Thymus (tissue), 11 donors: ENCODE measurements around the gene PLAGL1. TPM values are rescaled to one million over a fixed set of nuclear protein-coding genes. Genes with fewer than 3 reads are reported as not detected.

Experiments
- DNase-seq, 9 donors: peaks; one replicate each; pipeline ENCODE4 v3.0.0-alpha.2; 2013; ENCODE audit warnings: low spot score in 9 of 9, low read depth in 6 of 9, missing footprints in 1 of 9
- H3K27ac ChIP-seq, 2 donors: one replicate each; pipeline ENCODE4 v1.5.1; 2013; ENCODE audit warnings: control low read depth in 1 of 2, low read depth in 1 of 2, low read length in 1 of 2, mild to moderate bottlenecking in 1 of 2, moderate library complexity in 1 of 2
- H3K27me3 ChIP-seq, 2 donors: one replicate each; pipeline ENCODE4 v1.5.1; 2013; ENCODE audit warnings: low read length in 1 of 2; ENCODE audit not compliant: control insufficient read depth in 2 of 2, insufficient read depth in 1 of 2
- H3K36me3 ChIP-seq, 2 donors: one replicate each; pipeline ENCODE4 v1.5.1; 2013; ENCODE audit warnings: low read length in 1 of 2, mild to moderate bottlenecking in 1 of 2, moderate library complexity in 1 of 2; ENCODE audit not compliant: control insufficient read depth in 2 of 2, insufficient read depth in 2 of 2
- H3K4me1 ChIP-seq, 2 donors: one replicate each; pipeline ENCODE4 v1.5.1; 2013; ENCODE audit warnings: low read length in 2 of 2; ENCODE audit not compliant: control insufficient read depth in 2 of 2, insufficient read depth in 2 of 2
- H3K4me3 ChIP-seq, 2 donors: one replicate each; pipeline ENCODE4 v1.5.1; 2013; ENCODE audit warnings: low read length in 2 of 2, control low read depth in 1 of 2, mild to moderate bottlenecking in 1 of 2
- H3K9me3 ChIP-seq, 2 donors: one replicate each; pipeline ENCODE4 v1.5.1; 2013; ENCODE audit warnings: low read length in 1 of 2, mild to moderate bottlenecking in 1 of 2; ENCODE audit not compliant: control insufficient read depth in 2 of 2, insufficient read depth in 1 of 2
- WGBS: extraction: QIAGEN DNeasy Blood & Tissue Kit; methylation state at CpG from one replicate; pipeline ENCODE4 v1.1.7; 2013; 5-methylcytosine and 5-hydroxymethylcytosine counted together
- polyA plus RNA-seq: library from polyadenylated mRNA; stranded (reverse); fragments of 200-250 nt; gene quantifications from one replicate; pipeline ENCODE4 v1.2.3, GENCODE V29; 2013
- total RNA-seq: library from RNA; stranded (reverse); fragments of 120-200 nt; gene quantifications from one replicate; pipeline ENCODE4 v1.2.4, GENCODE V29; 2013
- donor health status: healthy.

The PLAGL1 gene
- total and polyA plus RNA-seq, 2 donors = 5.4 to 9.8 TPM

DNA sequence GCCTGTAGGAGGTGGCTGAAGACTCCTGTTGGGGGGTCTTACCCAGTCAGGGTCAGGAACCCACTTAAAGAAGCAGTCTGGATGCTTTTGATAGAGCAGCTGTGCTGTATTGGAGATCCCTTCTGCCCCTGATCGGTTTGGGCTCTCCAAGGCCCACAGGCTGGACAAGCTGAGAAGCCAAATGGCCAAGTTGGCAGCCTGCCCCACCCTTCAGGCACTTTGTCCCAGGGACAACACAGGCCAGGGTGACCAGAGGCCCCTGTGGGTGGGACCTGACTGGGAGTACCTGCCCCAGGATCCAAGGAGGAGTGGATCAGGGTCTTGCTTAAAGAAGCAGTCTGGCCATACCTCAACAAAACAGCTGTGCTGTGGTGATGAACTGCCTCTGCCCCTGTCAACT is 95.4 kb downstream of the PLAGL1 start:
- Histone ChIP-seq H3K9me3 (peaks cover 0 to 3% of the 10 kb centered on the region in 2 donors), H3K4me1 (no peaks in the 10 kb centered on the region), H3K27me3 (no peaks in the 10 kb centered on the region), H3K36me3 (no peaks in the 10 kb centered on the region), H3K4me3 (no peak overlapping the region), H3K27ac (no peak overlapping the region)
- no peak for DNase-seq
- 98% methylated on average over 1 of the region's 1 CpG for WGBS

DNA sequence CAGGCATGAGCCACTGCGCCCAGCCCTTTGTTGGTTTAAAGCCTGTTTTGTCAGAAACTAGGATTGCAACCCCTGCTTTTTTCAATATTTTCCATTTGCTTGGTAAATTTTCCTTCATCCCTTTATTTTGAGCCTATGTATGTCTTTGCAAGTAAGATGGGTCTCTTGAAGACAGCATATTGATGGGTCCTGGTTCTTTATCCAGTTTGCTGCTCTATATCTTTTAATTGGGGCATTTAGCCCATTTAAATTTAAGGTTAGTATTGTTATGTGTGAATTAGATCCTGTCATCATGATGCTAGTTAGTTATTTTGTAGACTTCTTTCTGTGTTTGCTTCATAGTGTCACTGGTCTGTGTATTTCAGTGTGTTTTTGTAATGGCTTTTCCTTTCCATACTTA is 97.0 kb downstream of the PLAGL1 start:
- Histone ChIP-seq H3K9me3 (peaks cover 0 to 3% of the 10 kb centered on the region in 2 donors), H3K27me3 (no peaks in the 10 kb centered on the region), H3K27ac (no peak overlapping the region), H3K4me1 (no peaks in the 10 kb centered on the region), H3K36me3 (no peaks in the 10 kb centered on the region), H3K4me3 (no peak overlapping the region)
- no peak for DNase-seq
- WGBS = 98% methylated on average over 1 of the region's 1 CpG

DNA sequence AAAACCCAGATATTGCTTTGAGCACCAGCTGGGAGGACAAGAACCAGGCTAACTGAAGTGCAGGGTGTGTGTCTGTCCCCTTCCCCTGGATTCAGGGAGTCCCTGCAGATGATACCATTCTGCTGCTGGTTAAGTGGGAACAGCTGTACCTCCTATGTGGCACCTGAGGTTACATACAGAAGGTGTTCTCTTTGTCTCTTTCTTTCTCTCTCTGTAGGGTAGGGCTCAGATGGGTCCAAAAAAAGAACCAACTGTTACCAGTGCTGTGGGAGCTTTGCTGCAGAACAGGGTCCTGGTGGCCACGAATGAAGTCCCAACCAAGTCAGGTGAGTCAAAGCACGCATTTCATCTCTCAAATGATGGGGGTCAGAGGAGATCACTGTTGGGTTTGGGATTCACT is 105.2 kb downstream of the PLAGL1 start:
- H3K4me3 ChIP-seq = no peak overlapping the region
- WGBS = 97% methylated on average over 2 of the region's 2 CpGs
- no peaks in the 10 kb centered on the region for H3K36me3 ChIP-seq
- no peaks in the 10 kb centered on the region for H3K27me3 ChIP-seq
- H3K9me3 ChIP-seq = no peaks in the 10 kb centered on the region
- DNase-seq = no peak
- H3K4me1 ChIP-seq = no peaks in the 10 kb centered on the region
- H3K27ac ChIP-seq = no peak overlapping the region

DNA sequence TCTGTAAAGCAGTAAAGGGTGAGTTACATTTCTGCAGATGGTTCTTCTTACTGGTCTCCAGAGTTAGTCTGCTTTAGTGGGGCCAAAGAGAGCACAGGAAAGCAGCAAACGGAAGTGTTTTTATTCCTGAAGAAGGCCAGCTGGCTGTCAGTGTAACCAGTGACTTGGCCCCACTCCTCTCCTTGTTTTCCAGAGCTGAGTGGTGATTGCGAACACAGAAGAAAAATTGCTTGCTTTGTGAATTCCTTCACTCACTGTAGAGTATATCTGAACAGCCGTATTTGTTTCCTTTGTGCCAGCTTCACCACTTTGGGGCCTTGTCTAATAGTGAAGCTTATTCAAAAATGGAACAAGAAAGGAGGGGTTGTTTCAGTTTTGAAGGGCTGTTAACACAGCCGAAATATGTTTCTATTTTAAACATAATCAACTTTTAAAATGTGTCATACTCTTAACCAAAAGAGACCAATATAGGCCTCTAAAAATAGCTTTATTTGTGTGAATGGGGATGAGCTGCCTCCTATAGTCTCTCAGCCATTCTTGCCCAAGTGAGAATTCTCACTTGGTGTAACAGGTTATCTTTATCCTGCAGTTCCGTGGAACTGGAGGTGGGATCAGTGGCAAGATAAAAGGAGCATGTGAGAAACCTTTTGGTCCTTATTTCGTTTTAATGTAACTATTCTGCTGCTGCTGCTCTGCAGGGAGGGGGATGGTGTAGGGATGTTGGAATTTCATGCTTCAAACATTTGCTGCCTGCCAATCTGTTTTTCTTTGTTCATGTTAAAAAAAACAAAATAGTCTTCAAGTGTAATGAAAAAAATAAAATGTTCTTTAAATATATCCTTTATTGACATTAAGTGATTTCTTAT is 105.9 kb downstream of the PLAGL1 start:
- H3K4me1 ChIP-seq = no peaks in the 10 kb centered on the region
- no peaks in the 10 kb centered on the region for H3K36me3 ChIP-seq
- no peak for DNase-seq
- WGBS = 80% methylated on average over 6 of the region's 6 CpGs
- H3K4me3 ChIP-seq = no peak overlapping the region
- no peaks in the 10 kb centered on the region for H3K27me3 ChIP-seq
- H3K27ac ChIP-seq = no peak overlapping the region
- no peaks in the 10 kb centered on the region for H3K9me3 ChIP-seq

DNA sequence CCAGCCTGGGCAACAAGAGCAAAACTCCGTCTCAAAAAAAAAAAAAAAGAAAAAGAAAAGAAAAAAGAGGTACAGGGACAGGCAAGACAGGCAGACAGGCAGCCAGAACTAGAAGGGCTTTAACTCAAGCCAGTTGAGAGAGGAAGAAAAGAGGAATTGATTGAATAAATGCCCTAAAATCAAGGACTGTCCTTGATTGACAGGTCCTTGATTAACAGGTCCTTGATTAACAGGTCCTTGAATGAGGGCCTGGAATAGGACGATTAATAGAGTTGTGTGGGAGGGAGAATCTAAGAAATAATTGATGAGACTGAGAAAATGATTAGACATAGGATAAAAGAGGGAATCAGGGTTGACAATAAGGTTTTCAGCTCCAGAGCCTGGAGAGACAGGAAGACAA is 107.7 kb downstream of the PLAGL1 start:
- Histone ChIP-seq H3K4me3 (no peak overlapping the region), H3K9me3 (no peaks in the 10 kb centered on the region), H3K27me3 (no peaks in the 10 kb centered on the region), H3K27ac (no peak overlapping the region), H3K4me1 (no peaks in the 10 kb centered on the region), H3K36me3 (no peaks in the 10 kb centered on the region)
- 99% methylated on average over 2 of the region's 2 CpGs for WGBS
- DNase-seq = no peak

DNA sequence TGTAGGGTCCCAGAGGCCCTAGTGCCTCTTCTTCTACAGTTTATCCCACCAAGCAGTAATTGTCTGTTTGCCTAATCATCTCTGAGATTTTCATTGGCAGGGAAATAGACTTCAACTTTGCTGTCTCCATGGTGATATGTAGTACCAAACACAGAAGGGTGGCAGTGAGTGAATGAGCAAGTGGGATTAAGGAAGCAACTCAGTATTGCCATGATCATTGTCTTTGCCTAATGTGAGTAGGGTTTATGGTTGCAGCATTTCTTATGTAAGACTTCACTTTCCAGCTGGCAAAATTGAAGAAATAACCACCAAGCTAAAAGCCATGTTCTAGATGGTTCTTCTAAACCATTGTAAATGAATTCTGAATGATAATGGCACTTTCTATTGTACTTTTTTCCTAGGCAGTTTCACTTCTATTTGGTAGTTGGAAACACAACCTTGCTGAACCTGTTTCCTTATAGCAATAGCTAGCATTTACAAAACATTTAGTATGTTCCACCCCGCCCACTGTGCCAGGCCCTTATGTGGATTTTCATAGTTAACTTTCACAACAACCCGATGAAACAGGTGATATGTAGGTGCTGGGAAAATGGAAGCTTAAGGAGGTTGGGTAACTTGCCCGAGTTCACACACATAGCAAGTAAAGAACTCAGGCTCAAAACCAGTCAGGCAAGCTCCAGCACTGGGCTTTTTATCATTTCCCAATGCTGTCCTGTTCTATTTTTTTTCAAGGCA is 111.8 kb downstream of the PLAGL1 start:
- Histone ChIP-seq H3K27ac (no peak overlapping the region), H3K36me3 (no peaks in the 10 kb centered on the region), H3K4me3 (no peak overlapping the region), H3K27me3 (no peaks in the 10 kb centered on the region), H3K4me1 (no peaks in the 10 kb centered on the region), H3K9me3 (no peaks in the 10 kb centered on the region)
- DNase-seq = peak in 1 of 9 donors; percentile 2
- WGBS = 96% methylated on average over 3 of the region's 3 CpGs

DNA sequence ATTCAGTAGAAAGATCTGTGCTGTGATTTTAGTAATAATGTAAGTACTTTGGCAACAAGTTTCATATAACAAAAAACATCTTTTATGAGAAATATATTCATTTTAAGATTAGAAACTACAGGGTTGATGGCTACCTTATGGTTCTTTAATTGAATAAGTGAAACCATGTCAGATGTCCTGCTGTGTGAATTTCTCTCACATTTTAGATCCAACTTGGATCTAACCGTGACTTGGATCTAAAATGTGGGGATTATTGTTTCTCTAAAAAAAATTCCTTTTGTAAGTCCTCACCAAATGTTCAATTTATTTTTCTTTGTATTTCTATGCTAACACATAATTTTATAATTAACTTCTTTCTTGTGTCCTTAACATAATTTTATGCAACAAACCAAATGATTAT is 113.4 kb downstream of the PLAGL1 start:
- H3K36me3 ChIP-seq = no peaks in the 10 kb centered on the region
- H3K4me1 ChIP-seq = no peaks in the 10 kb centered on the region
- H3K27me3 ChIP-seq = no peaks in the 10 kb centered on the region
- 97% methylated on average over 1 of the region's 1 CpG for WGBS
- no peaks in the 10 kb centered on the region for H3K9me3 ChIP-seq
- DNase-seq = no peak
- H3K27ac ChIP-seq = no peak overlapping the region
- no peak overlapping the region for H3K4me3 ChIP-seq

Other genes with a start within 250 kb of the PLAGL1 start
- 22.4 TPM for gene LTV1, start 164.9 kb downstream of the PLAGL1 start, total RNA-seq
- gene LTV1, start 164.9 kb downstream of the PLAGL1 start, polyA plus RNA-seq = 31.5 TPM
- not detected for gene ZC2HC1B, start 143.8 kb downstream of the PLAGL1 start, total RNA-seq
- 0.21 TPM for gene ZC2HC1B, start 143.8 kb downstream of the PLAGL1 start, polyA plus RNA-seq
- gene SF3B5, start 87.3 kb upstream of the PLAGL1 start, total RNA-seq = 192 TPM
- gene SF3B5, start 87.3 kb upstream of the PLAGL1 start, polyA plus RNA-seq = 176 TPM
- 3.2 TPM for gene STX11, start 142.3 kb upstream of the PLAGL1 start, total RNA-seq
- 9.6 TPM for gene STX11, start 142.3 kb upstream of the PLAGL1 start, polyA plus RNA-seq